GM10847 (cell line): ENCODE measurements around the gene BLVRB.

Experiments
- POLR2A ChIP-seq: IDR thresholded peaks from 2 replicates; pipeline ENCODE4 v1.6.1; 2011; ENCODE audit not compliant: insufficient read length; ENCODE audit errors: extremely low read depth

Gene BLVRB

GRCh38 chr19:40460185-40460584 is 5.4 kb downstream of the BLVRB start:
- TF ChIP-seq POLR2A: no peak

- TF ChIP-seq POLR2A: no peak
These were observed 7.0 kb downstream of the BLVRB start for GRCh38 chr19:40458597-40458974.

GRCh38 chr19:40457953-40458596 is 7.5 kb downstream of the BLVRB start:
- no peak for TF ChIP-seq POLR2A

- TF ChIP-seq POLR2A: no peak
These were observed 8.5 kb downstream of the BLVRB start for GRCh38 chr19:40457048-40457447.

- TF ChIP-seq POLR2A: no peak
These were observed 12.3 kb downstream of the BLVRB start for GRCh38 chr19:40453151-40453735.

- no peak for TF ChIP-seq POLR2A
These were observed 13.5 kb downstream of the BLVRB start for GRCh38 chr19:40452016-40452415.

GRCh38 chr19:40450664-40451063 is 14.9 kb downstream of the BLVRB start:
- TF ChIP-seq POLR2A: no peak

- no peak for TF ChIP-seq POLR2A
These were observed 16.0 kb downstream of the BLVRB start for GRCh38 chr19:40449506-40449905.

GRCh38 chr19:40446263-40446784 is 19.2 kb downstream of the BLVRB start:
- TF ChIP-seq POLR2A: no peak

- no peak for TF ChIP-seq POLR2A
These were observed 19.7 kb downstream of the BLVRB start for GRCh38 chr19:40445780-40446262.

GRCh38 chr19:40444825-40445312 is 20.7 kb downstream of the BLVRB start:
- TF ChIP-seq POLR2A: no peak

- peak; percentile 79 for TF ChIP-seq POLR2A
These were observed 21.3 kb downstream of the BLVRB start, which contains the start of gene SERTAD3 for GRCh38 chr19:40444000-40444824. Gene SERTAD3 (minus strand): TSS chr19:40444335. CDS start chr19:40442080, 2,255 bp downstream.

- peak; percentile 29 for TF ChIP-seq POLR2A
These were observed 22.2 kb downstream of the BLVRB start for GRCh38 chr19:40443131-40443999.

GRCh38 chr19:40442328-40443130 is 23.0 kb downstream of the BLVRB start:
- TF ChIP-seq POLR2A: no peak

GRCh38 chr19:40441719-40442253 is 23.8 kb downstream of the BLVRB start:
- TF ChIP-seq POLR2A: no peak
